H9 (cell line): ENCODE results near the gene CYP2W1. TPM values are rescaled to one million over a fixed set of nuclear protein-coding genes. Genes with fewer than 3 reads are reported as not detected.

ENCODE experiments used
- DNase-seq: peaks from one replicate; pipeline ENCODE4 v3.0.0-alpha.2; 2017
- H2AFZ ChIP-seq: one replicate; pipeline ENCODE4 v1.6.1; 2013; ENCODE audit warnings: mild to moderate bottlenecking, low read length, control low read depth, moderate library complexity
- H2AK5ac ChIP-seq: 2 replicates; pipeline ENCODE4 v1.6.1; 2013; ENCODE audit warnings: low read length, control low read depth, mixed read lengths; ENCODE audit not compliant: insufficient read length
- H2BK120ac ChIP-seq: one replicate; pipeline ENCODE4 v1.6.1; 2013; ENCODE audit warnings: low read depth, mild to moderate bottlenecking, low read length, control low read depth, inconsistent platforms; ENCODE audit not compliant: poor library complexity, severe bottlenecking
- H2BK12ac ChIP-seq: 2 replicates; pipeline ENCODE4 v1.6.1; 2013; ENCODE audit warnings: low read length, control low read depth, mixed read lengths, low read depth; ENCODE audit not compliant: insufficient read length
- H2BK15ac ChIP-seq: 2 replicates; pipeline ENCODE4 v1.6.1; 2013; ENCODE audit warnings: low read depth, low read length, control low read depth
- H2BK20ac ChIP-seq: one replicate; pipeline ENCODE4 v1.6.1; 2013; ENCODE audit warnings: low read depth, mild to moderate bottlenecking, low read length, control low read depth, inconsistent platforms; ENCODE audit not compliant: poor library complexity, severe bottlenecking
- H2BK5ac ChIP-seq: 2 replicates; pipeline ENCODE4 v1.6.1; 2013; ENCODE audit warnings: low read length, control low read depth, mixed read lengths; ENCODE audit not compliant: insufficient read length
- H3K14ac ChIP-seq: 2 replicates; pipeline ENCODE4 v1.6.1; 2013; ENCODE audit warnings: low read length, control low read depth; ENCODE audit not compliant: insufficient read depth
- H3K18ac ChIP-seq: 2 replicates; pipeline ENCODE4 v1.6.1; 2013; ENCODE audit warnings: low read depth, mild to moderate bottlenecking, mixed read lengths, low read length, control low read depth; ENCODE audit not compliant: insufficient read length
- H3K23ac ChIP-seq: 2 replicates; pipeline ENCODE4 v1.6.1; 2013; ENCODE audit warnings: low read length, control low read depth, mixed read lengths, low read depth; ENCODE audit not compliant: insufficient read length
- H3K23me2 ChIP-seq: 2 replicates; pipeline ENCODE4 v1.6.1; 2013; ENCODE audit warnings: low read depth, mild to moderate bottlenecking, mixed read lengths, low read length, control low read depth; ENCODE audit not compliant: insufficient read length, poor library complexity, severe bottlenecking
- H3K27ac ChIP-seq: 2 replicates; pipeline ENCODE4 v1.5.1; 2013; ENCODE audit warnings: low read length, control low read depth, mixed read lengths, low read depth; ENCODE audit not compliant: insufficient read length
- H3K27me3 ChIP-seq: 2 replicates; pipeline ENCODE4 v1.6.1; 2013; ENCODE audit warnings: low read length, control low read depth, inconsistent platforms; ENCODE audit not compliant: insufficient read depth
- H3K4ac ChIP-seq: 2 replicates; pipeline ENCODE4 v1.6.1; 2013; ENCODE audit warnings: low read depth, mild to moderate bottlenecking, control low read depth, inconsistent platforms, low read length, moderate library complexity
- H3K4me1 ChIP-seq: 2 replicates; pipeline ENCODE4 v1.6.1; 2013; ENCODE audit warnings: low read length, control low read depth, inconsistent platforms; ENCODE audit not compliant: insufficient read depth
- H3K4me2 ChIP-seq: 2 replicates; pipeline ENCODE4 v1.6.1; 2013; ENCODE audit warnings: low read length, control low read depth, mixed read lengths; ENCODE audit not compliant: insufficient read length, insufficient read depth
- H3K56ac ChIP-seq: 2 replicates; pipeline ENCODE4 v1.6.1; 2013; ENCODE audit warnings: low read depth, mild to moderate bottlenecking, mixed read lengths, low read length, control low read depth; ENCODE audit not compliant: insufficient read length
- H3K79me1 ChIP-seq: 2 replicates; pipeline ENCODE4 v1.6.1; 2013; ENCODE audit warnings: low read depth, mild to moderate bottlenecking, moderate library complexity, low read length, control low read depth, inconsistent platforms; ENCODE audit not compliant: insufficient read depth, poor library complexity, severe bottlenecking
- H3K79me2 ChIP-seq: 2 replicates; pipeline ENCODE4 v1.6.1; 2013; ENCODE audit warnings: low read length, control low read depth, inconsistent platforms; ENCODE audit not compliant: insufficient read depth
- H3K9ac ChIP-seq: 2 replicates; pipeline ENCODE4 v1.6.1; 2013; ENCODE audit warnings: low read length, control low read depth, mixed read lengths; ENCODE audit not compliant: insufficient read length; ENCODE audit errors: extremely low read depth
- H3K9me3 ChIP-seq: one replicate; pipeline ENCODE4 v1.6.1; 2013; ENCODE audit warnings: low read depth, low read length, inconsistent platforms; ENCODE audit not compliant: control insufficient read depth
- H3T11ph ChIP-seq: one replicate; pipeline ENCODE4 v1.6.1; 2013; ENCODE audit warnings: mild to moderate bottlenecking, low read length, control low read depth, inconsistent platforms
- H4K20me1 ChIP-seq: one replicate; pipeline ENCODE4 v1.6.1; 2013; ENCODE audit not compliant: control insufficient read depth, insufficient read length, insufficient read depth
- H4K5ac ChIP-seq: 2 replicates; pipeline ENCODE4 v1.6.1; 2013; ENCODE audit warnings: low read depth, mild to moderate bottlenecking, mixed read lengths, low read length, control low read depth; ENCODE audit not compliant: insufficient read length
- H4K8ac ChIP-seq: replicated peaks from 2 replicates; pipeline ENCODE4 v1.6.1; 2013; ENCODE audit warnings: low read length, control low read depth, mixed read lengths, low read depth; ENCODE audit not compliant: insufficient read length
- H4K91ac ChIP-seq: 2 replicates; pipeline ENCODE4 v1.6.1; 2013; ENCODE audit warnings: low read depth, mild to moderate bottlenecking, moderate library complexity, mixed read lengths, low read length, control low read depth; ENCODE audit not compliant: insufficient read length
- H3K27ac Mint-ChIP-seq, 3 experiments: 2 replicates in 2 of 3; 3 replicates in 1 of 3; pipeline ENCODE4 v1.8.0; 2020 to 2021; ENCODE audit warnings: mixed read lengths in 3 of 3, mild to moderate bottlenecking in 1 of 3, moderate library complexity in 1 of 3
- H3K27me3 Mint-ChIP-seq: 2 replicates; pipeline ENCODE4 v1.8.0; 2021; ENCODE audit warnings: low read depth, mild to moderate bottlenecking, moderate library complexity, mixed read lengths
- H3K36me3 Mint-ChIP-seq, 3 experiments: 2 replicates in 2 of 3; 3 replicates in 1 of 3; pipeline ENCODE4 v1.8.0; 2020 to 2021; ENCODE audit warnings: low read depth in 3 of 3, mixed read lengths in 3 of 3; ENCODE audit not compliant: insufficient read depth in 1 of 3
- H3K4me1 Mint-ChIP-seq, 2 experiments: 2 replicates each; pipeline ENCODE4 v1.8.0; 2020; ENCODE audit warnings: mixed read lengths in 2 of 2
- H3K4me3 Mint-ChIP-seq, 2 experiments: 2 replicates in 1 of 2; 3 replicates in 1 of 2; pipeline ENCODE4 v1.8.0; 2020 to 2021; ENCODE audit warnings: mild to moderate bottlenecking in 2 of 2, mixed read lengths in 2 of 2, moderate library complexity in 1 of 2
- H3K9me3 Mint-ChIP-seq, 2 experiments: 2 replicates in 1 of 2; 3 replicates in 1 of 2; pipeline ENCODE4 v1.8.0; 2020; ENCODE audit warnings: mild to moderate bottlenecking in 2 of 2, mixed read lengths in 2 of 2, moderate library complexity in 1 of 2
- CTCF ChIP-seq: fragments of 200-600 bp; sonication (generic); conservative IDR thresholded peaks from 3 replicates; pipeline ENCODE4 v1.8.0; 2021; ENCODE audit warnings: antibody characterized with exemption, mild to moderate bottlenecking
- WGBS: extraction: QIAGEN DNeasy Blood & Tissue Kit; methylation state at CpG from one replicate; pipeline ENCODE4 v1.1.7; 2013; ENCODE audit warnings: missing lambda C conversion rate, low lambda C conversion rate, mixed read lengths; ENCODE audit not compliant: insufficient read length; ENCODE audit errors: extremely low coverage; 5-methylcytosine and 5-hydroxymethylcytosine counted together
- total RNA-seq: library from RNA; stranded (reverse); gene quantifications from 2 replicates; pipeline ENCODE4 v1.2.1, GENCODE V29; 2021

The CYP2W1 gene
- total RNA-seq, 1 experiment from 2014 or later: not detected

- Mint-ChIP-seq H3K9me3 (0 out of 5 replicates have a peak, but pooled peaks cover 0 to 4% of the 10 kb centered on the region in 2 experiments), H3K27ac (no peak overlapping the region)
- WGBS: no CpG with 5 or more reads among the region's 46 CpGs
Observed at GRCh38 chr7:935164-935873, 47.7 kb upstream of the CYP2W1 start.

More at GRCh38 chr7:935164-935873, 47.7 kb upstream of the CYP2W1 start:
- Histone ChIP-seq H2AFZ (no peak overlapping the region), H4K8ac (no peak overlapping the region), H3K4ac (no peak overlapping the region), H3K27me3 (no peaks in the 10 kb centered on the region), H3K79me2 (no peaks in the 10 kb centered on the region), H3K23me2 (no peaks in the 10 kb centered on the region), H2BK120ac (no peak overlapping the region), H3K79me1 (no peaks in the 10 kb centered on the region), H2BK20ac (no peak overlapping the region), H3K9ac (no peak overlapping the region), H3K4me2 (no peak overlapping the region), H2AK5ac (no peak overlapping the region), H2BK5ac (no peak overlapping the region), H2BK12ac (no peak overlapping the region), H4K5ac (no peak overlapping the region), H3K23ac (no peak overlapping the region), H4K20me1 (no peaks in the 10 kb centered on the region), H3K18ac (no peak overlapping the region), H2BK15ac (no peak overlapping the region), H3K4me1 (no peaks in the 10 kb centered on the region), H3K14ac (0 out of 2 replicates have a peak overlapping the region, but pooled peaks have one; percentile 28), H3T11ph (no peak overlapping the region), H3K27ac (no peak overlapping the region), H4K91ac (no peak overlapping the region), H3K9me3 (no peaks in the 10 kb centered on the region), H3K56ac (no peak overlapping the region)
- DNase-seq: peak; percentile 64
- peaks cover 4 to 5% of the 10 kb centered on the region in 2 experiments; a peak in 2 of 4 replicates for H3K4me1 Mint-ChIP-seq
- no peak overlapping the region for H3K4me3 Mint-ChIP-seq
- no peaks in the 10 kb centered on the region; the same call in 1 of the 2 replicates for H3K27me3 Mint-ChIP-seq
- H3K36me3 Mint-ChIP-seq: no peaks in the 10 kb centered on the region
- no peak for TF ChIP-seq CTCF
